Effector CD8-positive, alpha-beta T cell (primary cell): ENCODE results near the gene NEDD9.

Experiments used
- DNase-seq: peaks from one replicate; lab custom pipeline; 2025; lab: John Stamatoyannopoulos, UW
- total RNA-seq, 4 experiments: gene quantifications; one replicate each; lab custom pipeline; 2026; lab: John Stamatoyannopoulos, UW

NEDD9 gene
- total RNA-seq, result 46.0 to 153 (median 101) reads per million in 4 experiments

- DNase-seq, result peak; percentile 90
Measured at GRCh38 chr6:11232193-11232769, at the start of gene NEDD9. Gene NEDD9 (minus strand): TSS chr6:11232668. CDS start chr6:11232515, 153 bp downstream.

- no peak for DNase-seq
Measured at GRCh38 chr6:11282245-11282644, 49.8 kb upstream of the NEDD9 start.

GRCh38 chr6:11280394-11280793, 47.9 kb upstream of the NEDD9 start:
- DNase-seq, result no peak

GRCh38 chr6:11279284-11279689, 46.8 kb upstream of the NEDD9 start:
- no peak for DNase-seq

GRCh38 chr6:11278207-11278559, 45.7 kb upstream of the NEDD9 start:
- DNase-seq, result no peak

GRCh38 chr6:11277275-11278206, 45.1 kb upstream of the NEDD9 start:
- DNase-seq, result no peak

GRCh38 chr6:11276911-11277274, 44.4 kb upstream of the NEDD9 start:
- no peak for DNase-seq

- no peak for DNase-seq
Measured at GRCh38 chr6:11276228-11276627, 43.8 kb upstream of the NEDD9 start.

- no peak for DNase-seq
Measured at GRCh38 chr6:11275598-11275997, 43.1 kb upstream of the NEDD9 start.

GRCh38 chr6:11273406-11274065, 41.1 kb upstream of the NEDD9 start:
- DNase-seq, result no peak

- DNase-seq, result no peak
Measured at GRCh38 chr6:11272491-11273192, 40.2 kb upstream of the NEDD9 start.

- DNase-seq, result no peak
Measured at GRCh38 chr6:11271228-11272020, 39.0 kb upstream of the NEDD9 start.

GRCh38 chr6:11270030-11271027, 37.9 kb upstream of the NEDD9 start:
- DNase-seq, result no peak

- no peak for DNase-seq
Measured at GRCh38 chr6:11268978-11269377, 36.5 kb upstream of the NEDD9 start.

GRCh38 chr6:11266926-11267325, 34.5 kb upstream of the NEDD9 start:
- DNase-seq, result no peak

GRCh38 chr6:11265932-11266331, 33.5 kb upstream of the NEDD9 start:
- DNase-seq, result no peak

GRCh38 chr6:11264100-11264499, 31.6 kb upstream of the NEDD9 start:
- no peak for DNase-seq

- no peak for DNase-seq
Measured at GRCh38 chr6:11263291-11263775, 30.9 kb upstream of the NEDD9 start.

GRCh38 chr6:11262242-11262641, 29.8 kb upstream of the NEDD9 start:
- no peak for DNase-seq
